ENCODE data around the gene FITM1. TPM values are rescaled to one million over a fixed set of nuclear protein-coding genes. Genes with fewer than 3 reads are reported as not detected.
A peak's percentile ranks its signal among the peaks of the same experiment; 100 is the strongest.

The FITM1 gene
- polyA plus RNA-seq, 1 donor from 2014 or later = 0.88 TPM

- H3K4me3 ChIP-seq (ENCODE audit: low read length) = peak within 1 kb of the TSS; percentile 97
- no peaks in the 10 kb centered on the region for H4K20me1 ChIP-seq (ENCODE audit: insufficient read depth)
- peak within 1 kb of the TSS; percentile 84 for H3K4me2 ChIP-seq (ENCODE audit: low read length)
- H2AFZ ChIP-seq (ENCODE audit: low read depth, low read length) = peak within 1 kb of the TSS; percentile 95
- no peaks in the 10 kb centered on the region for H3K9me2 ChIP-seq (ENCODE audit: insufficient read depth, low read length)
- no peaks in the 10 kb centered on the region for H3F3A ChIP-seq (ENCODE audit: insufficient read depth, low read length, poor library complexity, severe bottlenecking)
- H3K27ac ChIP-seq (ENCODE audit: low read length) = peak within 1 kb of the TSS; percentile 79
- no peaks in the 10 kb centered on the region for H3K36me3 ChIP-seq (ENCODE audit: insufficient read depth, low read length)
- no peaks in the 10 kb centered on the region for H3K9me3 ChIP-seq (ENCODE audit: low read length)
- peaks cover 9% of the 10 kb centered on the region for H3K79me2 ChIP-seq (replicated peaks; ENCODE audit: insufficient read depth, low read length)
- H3K9ac ChIP-seq (ENCODE audit: low read length) = peak within 1 kb of the TSS; percentile 79
- H3K27me3 ChIP-seq (ENCODE audit: insufficient read depth, low read depth, low read length) = no peaks in the 10 kb centered on the region
- TF ChIP-seq REST (IDR thresholded peaks at IDR 0.05; ENCODE audit: borderline replicate concordance) (peak; percentile 53), EP300 (conservative IDR thresholded peaks at IDR 0.05; ENCODE audit: poor library complexity, severe bottlenecking) (no peak), POLR2AphosphoS5 (IDR thresholded peaks at IDR 0.05) (peak; percentile 58), EZH2 (IDR thresholded peaks at IDR 0.05; ENCODE audit: borderline replicate concordance, insufficient read depth, low read length, poor library complexity, severe bottlenecking) (no peak), TAF1 (IDR thresholded peaks at IDR 0.05; ENCODE audit: low read depth) (peak; percentile 16), SMC3 (conservative IDR thresholded peaks at IDR 0.05; ENCODE audit: poor library complexity) (no peak), CTCF (IDR thresholded peaks at IDR 0.05; ENCODE audit: poor library complexity, severe bottlenecking) (no peak), MXI1 (conservative IDR thresholded peaks at IDR 0.05; ENCODE audit: poor library complexity, severe bottlenecking) (peak; percentile 58), RAD21 (conservative IDR thresholded peaks at IDR 0.05) (no peak)
These were observed 16.7 kb downstream of the FITM1 start, which contains the start of gene RNF31 for GRCh38 chr14:24146978-24147760. Gene RNF31, plus strand, starts transcription at chr14:24147498. Its CDS starts 201 bp downstream, at chr14:24147699.

- H3K4me3 ChIP-seq (ENCODE audit: low read length) = peak overlapping the region; percentile 97
- H3K27ac ChIP-seq (ENCODE audit: low read length) = peak overlapping the region; percentile 79
- H3K36me3 ChIP-seq (ENCODE audit: insufficient read depth, low read length) = no peaks in the 10 kb centered on the region
- no peaks in the 10 kb centered on the region for H3F3A ChIP-seq (ENCODE audit: insufficient read depth, low read length, poor library complexity, severe bottlenecking)
- H3K27me3 ChIP-seq (ENCODE audit: insufficient read depth, low read depth, low read length) = no peaks in the 10 kb centered on the region
- H2AFZ ChIP-seq (ENCODE audit: low read depth, low read length) = no peak overlapping the region
- TF ChIP-seq RAD21 (conservative IDR thresholded peaks at IDR 0.05) = no peak
- peak; percentile 32 for TF ChIP-seq TAF1 (IDR thresholded peaks at IDR 0.05; ENCODE audit: low read depth)
- TF ChIP-seq POLR2AphosphoS5 (IDR thresholded peaks at IDR 0.05) = no peak
- TF ChIP-seq REST (IDR thresholded peaks at IDR 0.05; ENCODE audit: borderline replicate concordance) = no peak
- TF ChIP-seq MXI1 (conservative IDR thresholded peaks at IDR 0.05; ENCODE audit: poor library complexity, severe bottlenecking) = no peak
- no peak for TF ChIP-seq SMC3 (conservative IDR thresholded peaks at IDR 0.05; ENCODE audit: poor library complexity)
- no peaks in the 10 kb centered on the region for H4K20me1 ChIP-seq (ENCODE audit: insufficient read depth)
- H3K9ac ChIP-seq (ENCODE audit: low read length) = peak overlapping the region; percentile 79
- H3K9me2 ChIP-seq (ENCODE audit: insufficient read depth, low read length) = no peaks in the 10 kb centered on the region
- no peaks in the 10 kb centered on the region for H3K9me3 ChIP-seq (ENCODE audit: low read length)
- H3K4me2 ChIP-seq (ENCODE audit: low read length) = peak overlapping the region; percentile 76
- H3K79me2 ChIP-seq (replicated peaks; ENCODE audit: insufficient read depth, low read length) = peaks cover 9% of the 10 kb centered on the region
These were observed 17.4 kb downstream of the FITM1 start for GRCh38 chr14:24147761-24148428.

Measured in neural cell (in vitro differentiated cells).